ENCODE results near the gene EVA1C.
"Not testable (repeated sequence)": the region's sequence is repeated elsewhere in the genome, so short reads cannot be mapped to it uniquely, and the experiment has no call there.

The EVA1C gene

DNA sequence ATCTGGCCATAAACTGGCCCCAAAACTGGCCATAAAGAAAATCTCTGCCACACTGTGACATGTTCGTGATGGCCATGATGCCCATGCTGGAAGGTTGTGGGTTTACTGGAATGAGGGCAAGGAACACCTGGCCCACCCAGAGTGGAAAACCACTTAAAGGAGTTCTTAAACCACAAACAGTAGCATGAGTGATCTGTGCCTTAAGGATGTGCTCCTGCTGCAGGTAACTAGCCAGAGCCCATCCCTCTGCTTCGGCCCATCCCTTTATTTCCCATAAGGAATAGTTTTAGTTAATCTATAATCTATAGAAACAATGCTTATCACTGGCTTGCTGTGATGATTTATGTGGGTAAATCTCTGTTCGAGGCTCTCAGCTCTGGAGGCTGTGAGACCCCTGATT is 50.1 kb downstream of the EVA1C start:
- DNase-seq (ENCODE audit: low read depth in 2 of 2), result not testable (repeated sequence)

DNA sequence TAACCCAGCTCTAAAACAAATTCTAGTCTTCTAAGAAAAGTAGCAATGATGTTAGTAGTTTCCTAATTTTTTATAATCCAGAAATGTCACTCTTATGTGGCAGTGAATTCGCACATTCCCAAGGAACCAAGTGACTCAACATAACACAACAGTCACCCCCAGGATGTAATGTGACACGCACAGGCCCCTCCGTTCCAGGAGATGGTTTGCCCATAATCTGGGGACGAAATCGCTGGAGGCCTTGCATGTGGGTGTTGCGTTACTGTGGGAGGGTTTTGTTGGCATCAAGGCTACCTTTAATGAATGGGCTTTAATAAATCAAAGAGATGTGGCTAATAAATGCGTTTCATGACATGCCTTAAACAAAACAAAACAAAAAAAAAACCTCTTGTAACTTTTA is 50.9 kb downstream of the EVA1C start:
- DNase-seq (ENCODE audit: low read depth in 2 of 2), result no peak

DNA sequence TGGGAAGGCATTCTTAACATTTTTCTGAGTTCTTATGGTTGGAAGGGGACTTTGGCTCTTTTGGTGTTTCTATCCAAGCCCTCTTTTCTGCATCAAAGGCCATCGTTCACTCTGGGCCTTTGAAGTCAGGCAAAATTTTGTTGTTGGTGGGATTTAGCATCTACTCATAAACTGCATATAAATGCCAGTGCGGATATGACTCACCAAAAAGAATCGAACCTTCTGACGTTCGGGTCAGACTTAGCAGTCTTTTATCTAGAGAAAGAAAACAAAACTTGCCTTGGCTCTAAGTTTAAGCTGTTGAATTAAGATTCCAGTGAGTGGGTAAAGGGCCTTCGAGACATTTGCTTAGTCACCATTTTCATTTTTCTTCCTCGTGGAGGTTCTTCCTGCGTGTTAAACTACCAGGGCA is 51.4 kb downstream of the EVA1C start:
- no peak for DNase-seq (ENCODE audit: low read depth in 2 of 2)

DNA sequence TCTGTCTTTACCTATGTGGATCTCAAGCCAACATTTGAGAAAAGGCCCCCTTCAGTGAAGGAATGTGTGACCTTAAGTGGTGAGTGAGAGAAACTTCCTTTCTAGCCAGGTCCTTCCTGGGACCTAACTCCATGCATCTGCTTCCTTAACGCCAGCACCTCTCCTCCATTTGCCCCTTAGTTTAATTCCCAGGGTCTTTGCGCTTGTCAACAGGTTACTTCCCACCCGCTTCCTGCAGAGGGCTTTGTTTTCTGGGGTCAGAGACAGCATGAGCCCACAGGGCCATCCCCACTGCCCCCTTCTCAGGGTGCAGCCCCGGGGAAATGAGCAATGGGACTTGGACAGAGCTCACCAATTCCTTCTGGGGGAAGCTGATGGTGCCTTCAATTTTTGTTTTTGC is 54.8 kb downstream of the EVA1C start:
- DNase-seq (ENCODE audit: low read depth in 2 of 2), result no peak

DNA sequence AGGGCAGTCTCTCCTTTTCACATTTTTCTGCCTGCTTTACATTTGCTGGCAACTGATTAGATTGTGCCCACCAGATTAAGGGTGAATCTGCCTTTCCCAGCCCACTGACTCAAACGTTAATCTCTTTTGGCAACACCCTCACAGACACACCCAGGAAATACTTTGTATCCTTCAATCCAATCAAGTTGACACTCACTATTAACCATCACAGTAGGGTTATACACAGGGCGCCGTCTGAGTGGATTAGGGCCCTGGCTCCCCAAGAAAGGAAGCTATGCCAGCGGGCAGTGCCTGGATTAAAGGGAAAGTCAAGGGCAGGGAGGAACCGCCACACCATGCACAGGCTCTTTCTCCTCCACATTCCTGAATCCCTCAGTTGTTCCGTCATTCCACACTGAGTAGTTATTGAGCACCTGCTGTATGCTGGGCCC is 56.2 kb downstream of the EVA1C start:
- DNase-seq (ENCODE audit: low read depth in 2 of 2), result no peak

DNA sequence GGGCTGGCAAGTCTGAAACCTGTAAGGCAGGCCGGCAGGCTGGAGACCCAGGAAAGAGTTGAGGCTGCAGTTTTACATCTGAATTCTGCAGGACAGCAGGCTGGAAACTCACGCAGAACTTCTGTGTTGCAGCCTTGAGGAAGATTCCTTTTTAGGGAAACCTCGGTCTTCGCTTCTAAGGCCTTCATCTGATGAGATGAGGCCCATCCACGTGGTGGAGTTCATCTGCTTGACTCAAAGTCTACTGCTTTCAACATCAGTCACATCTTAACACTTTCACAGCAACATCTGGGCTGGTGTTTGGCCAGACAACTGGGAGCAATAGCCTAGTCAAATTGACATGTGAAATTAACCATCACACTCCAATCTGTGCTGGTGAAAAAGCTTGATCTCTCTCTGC is 57.1 kb downstream of the EVA1C start:
- DNase-seq (ENCODE audit: low read depth in 2 of 2), result no peak

DNA sequence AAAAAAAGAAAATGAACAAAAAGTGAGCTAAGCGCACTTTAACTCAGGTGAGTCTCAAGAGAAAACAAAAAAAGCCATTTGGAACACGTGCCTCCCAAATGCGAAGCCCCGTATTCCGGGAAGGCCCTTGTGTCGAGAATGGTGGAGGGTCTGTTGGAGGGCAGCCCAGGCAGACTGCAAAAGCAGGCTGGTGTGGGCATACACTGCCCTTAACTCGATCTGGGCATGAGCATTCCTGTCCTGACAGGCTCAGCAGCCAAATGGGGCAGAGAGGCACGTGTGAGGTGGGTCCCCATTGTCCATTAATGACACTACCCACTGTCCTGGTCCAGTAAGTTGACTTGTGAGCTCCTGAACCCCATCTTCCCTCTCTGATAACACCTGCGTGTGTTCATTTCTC is 57.7 kb downstream of the EVA1C start:
- DNase-seq (ENCODE audit: low read depth in 2 of 2), result no peak

DNA sequence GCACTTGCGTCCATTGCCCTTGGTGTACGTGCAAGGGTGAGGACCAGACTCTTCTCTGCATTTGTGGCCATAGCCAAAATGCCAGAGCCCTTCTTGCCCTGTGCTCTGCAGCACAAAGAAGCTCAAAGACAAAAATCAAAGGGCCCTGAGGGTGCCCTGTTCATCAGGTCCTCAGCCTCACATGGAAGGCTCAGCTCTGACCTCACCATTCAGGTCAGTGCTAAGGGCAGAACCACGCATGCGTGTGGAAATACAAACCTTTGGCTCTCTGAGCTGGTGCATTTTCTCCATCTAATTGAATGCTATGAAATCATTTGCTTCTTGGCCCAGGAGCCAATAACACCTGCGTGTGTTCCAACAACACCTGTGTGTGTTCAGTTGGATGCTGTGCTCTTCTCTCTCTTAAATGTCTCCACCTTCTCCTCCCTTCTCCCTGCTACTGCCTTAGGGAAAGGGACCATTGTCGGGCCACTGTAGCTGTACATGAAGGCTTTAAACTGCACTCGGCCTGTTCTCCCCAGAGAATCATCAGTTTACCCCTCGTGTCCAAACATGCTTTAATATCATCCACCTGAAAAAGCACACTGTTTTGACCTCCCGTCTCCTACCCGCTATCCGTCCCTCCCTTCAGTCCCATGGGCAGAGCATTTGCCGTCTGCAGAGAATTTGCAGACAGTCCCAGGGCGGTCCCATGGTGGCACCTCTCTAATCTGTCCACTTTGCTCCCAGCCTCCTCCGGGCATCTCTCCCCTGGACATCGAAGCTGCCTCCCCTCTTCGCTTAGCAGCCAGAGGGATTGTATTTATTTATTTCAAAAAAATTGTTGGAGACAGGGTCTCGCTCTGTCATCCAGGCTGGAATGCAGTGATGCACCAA is 60.6 kb downstream of the EVA1C start:
- no peak for DNase-seq (ENCODE audit: low read depth in 2 of 2)

DNA sequence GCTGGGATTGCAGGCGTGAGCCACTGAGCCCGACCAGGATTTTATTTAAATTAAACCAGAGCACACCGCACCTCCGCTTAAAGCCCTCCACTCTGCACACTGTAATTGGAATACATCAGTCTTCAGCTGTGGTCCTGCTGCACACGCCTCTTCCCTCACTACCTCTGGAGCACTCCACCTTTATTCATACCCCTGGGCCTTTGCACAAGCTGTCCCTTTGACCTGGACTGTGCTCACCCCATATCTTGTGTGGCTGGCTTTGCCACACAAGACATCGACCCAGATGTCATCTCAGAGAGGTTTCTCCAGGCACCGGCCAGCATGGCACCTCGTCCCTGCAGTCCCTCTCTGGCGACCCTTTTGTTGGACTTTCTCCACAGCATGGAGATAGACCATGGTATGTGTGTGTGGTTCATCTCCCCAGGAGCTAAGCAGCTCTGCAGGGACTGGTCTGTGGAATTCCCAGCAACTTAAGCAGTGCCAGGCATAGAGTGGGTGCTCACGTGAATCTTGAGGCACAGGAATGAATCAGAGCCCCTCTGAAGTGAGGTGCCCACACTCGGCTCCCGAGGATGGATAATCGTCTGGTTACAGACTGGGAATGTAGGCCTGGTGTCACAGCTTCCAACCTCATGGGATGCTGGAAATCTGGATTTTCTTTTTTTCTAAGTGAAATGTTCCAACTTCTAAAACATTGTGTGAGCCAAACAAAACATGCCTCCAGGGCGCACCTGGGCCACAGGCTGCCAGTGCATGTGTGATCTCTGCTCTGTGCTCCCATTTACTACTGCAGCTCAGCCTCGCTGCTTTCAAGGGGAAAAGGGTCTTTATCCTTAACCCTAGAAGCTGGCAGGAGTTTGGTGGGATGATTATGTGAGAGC is 61.9 kb downstream of the EVA1C start:
- DNase-seq (ENCODE audit: low read depth in 2 of 2), result no peak

DNA sequence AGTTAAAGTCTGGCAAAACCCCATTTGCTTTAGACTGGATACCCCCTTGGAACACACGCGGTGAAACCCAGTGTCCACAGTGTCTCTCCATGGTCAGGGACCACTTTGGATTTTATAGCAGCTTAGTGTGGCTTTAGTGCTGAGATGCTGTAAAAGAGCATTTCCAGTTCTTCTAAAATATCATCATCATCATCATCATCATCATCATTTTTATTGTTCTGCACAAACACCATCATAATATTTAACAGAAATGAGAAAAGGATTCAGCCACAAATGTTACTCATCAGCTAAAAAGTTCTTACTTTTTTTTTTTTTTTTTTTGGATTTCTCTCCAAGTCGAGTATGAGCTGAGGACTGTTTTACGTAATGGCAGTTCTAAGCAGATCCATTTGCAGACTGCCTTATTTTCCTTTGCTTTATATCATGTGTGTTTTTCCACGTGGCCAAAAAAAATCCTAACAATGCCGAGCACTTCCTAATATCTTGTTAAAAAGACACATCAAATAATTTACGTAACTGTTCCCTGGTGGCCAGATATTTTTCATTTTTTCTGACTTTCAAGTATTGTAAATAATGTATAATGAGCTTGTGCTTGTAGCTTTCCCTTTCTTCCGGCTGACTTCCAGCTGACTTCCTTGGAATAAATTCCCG is 62.8 kb downstream of the EVA1C start:
- DNase-seq (ENCODE audit: low read depth in 2 of 2), result no peak

DNA sequence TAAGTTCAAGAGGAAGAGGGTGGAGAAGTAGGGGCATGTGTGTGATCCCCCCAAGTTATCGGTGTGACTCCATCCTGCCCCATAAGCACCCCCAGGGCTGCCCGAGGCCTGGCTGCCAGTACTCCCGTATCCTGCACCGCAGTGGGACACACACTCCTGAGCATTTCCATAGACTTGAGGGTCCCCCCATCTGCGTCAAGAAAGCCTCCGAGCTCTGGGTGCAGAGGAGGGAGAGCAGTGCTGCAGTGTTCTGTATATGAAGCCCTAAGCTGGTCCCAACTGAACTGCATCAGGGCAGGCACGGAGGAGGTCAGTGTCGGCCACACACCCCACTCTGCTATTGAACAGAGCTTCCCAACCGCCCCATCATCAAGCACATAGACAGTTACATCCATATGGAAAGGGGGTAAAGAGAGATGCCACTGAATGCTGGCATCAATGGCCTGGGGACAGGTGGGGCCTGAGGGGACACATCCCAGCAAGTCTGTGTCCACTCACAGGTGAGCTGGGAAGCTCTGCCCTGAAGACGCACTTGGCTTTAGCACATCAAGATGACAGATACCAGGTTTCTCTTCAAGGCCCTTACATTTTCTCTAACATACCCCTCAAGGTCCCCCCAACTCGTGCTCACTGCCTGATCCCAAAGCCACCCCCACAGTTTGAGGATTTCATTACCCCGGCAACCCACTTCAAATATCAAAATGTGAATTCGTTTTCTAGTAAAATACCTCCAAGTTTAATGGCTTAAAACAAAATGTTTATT is 64.3 kb downstream of the EVA1C start:
- DNase-seq (ENCODE audit: low read depth in 2 of 2), result no peak

DNA sequence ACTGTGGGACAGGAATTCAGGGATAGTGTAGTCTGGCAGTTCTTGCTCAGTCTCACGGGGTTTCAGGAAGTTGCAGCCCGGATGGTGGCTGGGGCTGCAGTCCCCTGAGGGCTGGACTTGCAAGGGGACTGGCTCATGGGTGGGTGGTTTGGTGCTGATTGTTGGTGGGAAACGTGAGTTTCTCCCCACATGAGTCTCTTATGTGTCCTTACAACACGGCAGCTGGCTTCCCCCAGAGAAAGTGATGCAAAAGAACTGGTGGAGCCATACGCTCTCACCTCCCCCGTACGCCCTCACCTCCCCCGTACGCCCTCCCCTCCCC is 64.9 kb downstream of the EVA1C start:
- DNase-seq (ENCODE audit: low read depth in 2 of 2), result no peak

DNA sequence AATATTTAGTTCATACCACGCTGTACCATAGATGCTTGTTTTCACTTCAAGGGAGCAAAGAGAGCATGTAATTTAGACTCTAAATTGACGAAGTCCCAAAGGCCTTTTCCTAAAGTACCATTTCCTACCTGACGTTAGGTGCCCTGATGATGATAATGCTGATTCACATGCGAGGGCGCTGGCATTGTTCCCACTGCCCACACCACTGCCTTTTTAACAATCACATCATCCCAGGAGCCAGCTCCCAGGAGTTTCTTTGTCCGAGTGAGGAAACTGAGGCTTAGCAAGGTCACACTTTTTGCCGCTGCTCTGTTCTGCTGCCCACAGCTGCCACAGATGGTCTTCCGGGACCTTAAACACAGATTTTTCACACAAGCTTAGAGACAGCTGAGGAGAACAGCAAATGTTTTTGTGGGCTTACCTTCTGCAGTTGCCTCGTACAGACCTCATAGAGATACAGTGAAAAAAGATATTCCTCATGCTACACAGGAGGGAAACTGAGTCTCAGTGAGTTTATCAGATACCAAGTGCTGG is 69.4 kb downstream of the EVA1C start:
- no peak for DNase-seq (ENCODE audit: low read depth in 2 of 2)

DNA sequence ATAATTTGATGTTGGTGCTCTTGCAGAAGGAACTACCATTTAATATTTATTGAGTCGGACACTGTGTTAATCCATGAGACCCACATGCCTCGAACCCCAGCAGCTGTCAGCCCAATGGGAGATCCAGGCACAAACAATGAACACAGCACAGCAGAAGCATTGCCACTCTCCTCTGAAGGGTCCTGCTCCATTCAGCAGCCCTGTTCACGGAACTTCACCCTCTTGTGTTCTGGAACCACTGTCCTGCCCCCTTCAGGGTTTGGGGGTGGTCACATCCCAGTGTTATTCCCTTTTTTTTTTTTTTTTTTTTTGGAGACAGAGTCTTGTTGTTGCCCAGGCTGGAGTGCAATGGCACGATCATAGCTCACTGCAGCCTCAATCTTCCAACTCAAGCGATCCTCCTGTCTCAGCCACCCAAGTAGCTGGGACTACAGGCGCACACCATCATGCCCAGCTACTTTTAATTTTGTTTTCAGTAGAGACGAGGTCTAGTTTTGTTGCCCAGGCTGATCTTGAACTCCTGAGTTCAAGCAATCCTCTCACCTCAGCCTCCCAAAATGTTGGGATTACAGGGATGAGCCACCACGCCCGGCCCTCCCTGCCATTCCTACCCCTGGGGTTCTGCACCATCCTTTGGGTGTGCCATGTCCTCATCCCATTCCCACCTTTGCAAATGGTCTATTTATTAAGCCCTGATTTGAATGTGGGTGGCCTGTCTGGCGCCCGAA is 70.2 kb downstream of the EVA1C start:
- no peak for DNase-seq (ENCODE audit: low read depth in 2 of 2)

DNA sequence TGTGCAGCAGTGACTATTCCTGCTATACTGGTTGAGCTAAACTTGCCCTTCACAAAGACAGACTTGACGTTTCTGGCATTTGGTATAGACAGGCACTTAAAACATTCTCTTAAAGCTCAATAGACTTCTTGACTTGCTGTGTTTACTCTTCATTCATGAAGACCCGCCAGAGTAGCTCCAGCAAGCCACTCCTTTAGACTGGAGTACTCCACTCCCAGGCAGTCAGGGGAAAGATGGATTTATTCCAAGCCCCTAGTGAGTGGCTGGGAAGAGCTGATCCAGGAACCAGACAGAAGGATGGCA is 70.7 kb downstream of the EVA1C start:
- no peak for DNase-seq (ENCODE audit: low read depth in 2 of 2)

DNA sequence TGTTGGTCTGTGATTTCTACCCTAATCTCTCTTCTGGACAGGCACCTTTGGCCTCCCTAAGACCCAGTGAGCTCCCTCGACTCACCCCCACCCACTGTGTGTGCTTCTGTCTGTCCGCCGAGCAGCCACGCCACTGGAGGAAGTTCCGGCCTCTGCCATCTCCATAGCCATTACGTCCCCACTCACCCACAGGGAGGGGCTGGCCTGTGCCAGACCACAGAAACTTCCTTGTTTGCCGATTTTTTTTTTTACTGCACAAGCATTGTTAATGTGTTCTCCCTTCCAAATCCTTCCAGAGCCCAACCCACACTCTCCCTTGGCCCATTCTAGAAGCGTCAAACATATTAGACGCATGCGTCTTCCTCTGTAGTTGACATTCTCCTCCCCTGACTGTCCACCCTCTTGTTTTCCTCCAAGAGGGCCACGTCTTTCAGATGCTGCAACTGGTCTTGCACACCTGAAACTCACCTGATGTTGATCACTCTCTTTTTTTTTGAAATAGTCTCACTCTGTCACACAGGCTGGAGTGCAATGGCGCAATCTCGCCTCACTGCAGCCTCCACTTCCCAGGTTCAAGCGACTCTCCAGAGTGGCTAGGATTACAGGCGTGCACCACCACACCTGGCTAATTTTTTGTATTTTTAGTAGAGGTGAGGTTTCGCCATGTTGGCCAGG is 72.3 kb downstream of the EVA1C start:
- DNase-seq (ENCODE audit: low read depth in 2 of 2), result no peak

DNA sequence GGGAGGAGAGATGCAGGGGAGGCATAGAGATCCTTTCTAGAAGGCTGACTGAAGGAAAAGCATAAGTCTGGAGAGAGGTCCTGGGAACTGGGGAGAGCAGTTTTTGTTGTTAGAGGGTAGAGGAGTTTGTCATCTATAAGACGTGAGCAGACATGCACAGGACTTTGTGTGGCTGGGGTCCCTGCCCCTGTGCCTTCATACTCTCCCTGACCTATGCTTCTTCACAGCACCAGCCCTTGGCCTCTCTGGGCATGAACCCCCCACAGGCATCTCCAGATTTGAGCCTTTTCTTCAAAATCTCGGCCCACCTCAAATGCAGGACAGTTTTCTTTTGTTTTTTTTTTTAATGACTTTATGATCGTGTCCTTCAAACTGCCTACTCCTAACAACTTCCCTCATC is 79.9 kb downstream of the EVA1C start:
- DNase-seq (ENCODE audit: low read depth in 2 of 2), result no peak

DNA sequence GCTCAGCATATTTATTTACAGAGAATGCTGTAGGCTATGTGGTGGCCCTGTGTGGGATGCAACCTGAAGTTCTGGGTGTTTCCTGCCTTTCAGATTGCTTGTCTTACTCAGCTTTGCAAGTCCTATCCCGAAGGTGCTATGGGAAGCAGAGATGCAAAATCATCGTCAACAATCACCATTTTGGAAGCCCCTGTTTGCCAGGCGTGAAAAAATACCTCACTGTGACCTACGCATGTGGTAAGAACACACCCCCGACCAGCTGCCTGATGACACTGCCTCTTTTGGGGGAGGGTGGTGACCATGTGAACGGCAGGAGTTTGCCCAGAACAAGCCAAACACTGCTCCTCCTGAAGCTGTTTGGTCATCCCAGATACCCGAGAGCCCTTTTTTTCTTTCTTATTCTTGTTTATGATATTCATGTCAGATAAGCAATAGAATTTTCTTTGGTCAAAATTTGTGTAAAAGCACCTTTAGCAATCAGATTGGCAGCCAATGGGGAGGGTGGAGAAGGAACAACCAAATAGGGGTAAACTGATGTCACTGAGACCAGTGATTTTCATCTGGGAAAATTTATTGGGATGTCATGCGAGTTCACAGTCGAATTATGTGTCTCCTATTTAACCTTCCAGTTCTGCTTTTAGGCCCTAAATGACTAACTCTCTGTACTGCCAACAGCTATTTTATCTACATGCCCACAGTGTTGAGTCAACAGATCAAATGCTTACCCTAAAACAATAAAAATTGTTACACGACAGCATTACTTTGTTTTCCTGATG is 82.6 kb downstream of the EVA1C start:
- DNase-seq (ENCODE audit: low read depth in 2 of 2), result no peak

DNA sequence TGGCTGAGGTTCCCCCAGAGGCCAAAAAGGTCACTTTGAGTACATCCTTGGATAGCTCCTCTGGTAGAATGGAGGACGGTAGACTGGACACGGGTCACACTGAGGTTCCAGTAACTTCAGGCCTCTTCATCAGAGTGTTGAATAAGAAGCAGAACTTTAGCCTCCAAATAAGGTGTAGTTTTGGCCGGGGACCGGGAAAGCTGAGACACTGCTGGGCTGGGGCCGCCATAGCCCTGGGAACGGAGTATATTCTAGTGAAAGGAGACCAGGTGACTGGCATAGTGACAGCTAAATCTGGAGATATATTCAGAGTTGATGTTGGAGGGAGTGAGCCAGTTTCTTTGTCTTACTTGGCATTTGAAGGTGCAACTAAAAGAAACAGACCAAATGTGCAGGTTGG is 84.1 kb downstream of the EVA1C start:
- no peak for DNase-seq (ENCODE audit: low read depth in 2 of 2)

Data from stimulated activated CD4-positive, alpha-beta T cell treated with anti-CD3 and anti-CD28 coated beads, Interleukin-15, amount 100 ng/mL, for 48 hours (primary cell).